COLO668 (cell line): ENCODE data around the gene PDLIM4.

Source experiments
- DNase-seq: peaks from one replicate; lab custom pipeline; 2025; ENCODE audit not compliant: unreplicated experiment; lab: John Stamatoyannopoulos, UW

PDLIM4 gene

GRCh38 chr5:132303589-132303988, 46.1 kb downstream of the PDLIM4 start:
- DNase-seq = no peak

- DNase-seq = no peak
These were observed 47.9 kb downstream of the PDLIM4 start for GRCh38 chr5:132305420-132305819.

- no peak for DNase-seq
These were observed 51.2 kb downstream of the PDLIM4 start for GRCh38 chr5:132308701-132309100.

- DNase-seq = no peak
These were observed 52.2 kb downstream of the PDLIM4 start for GRCh38 chr5:132309679-132310078.

- no peak for DNase-seq
These were observed 52.8 kb downstream of the PDLIM4 start for GRCh38 chr5:132310141-132310834.

- DNase-seq = no peak
These were observed 55.9 kb downstream of the PDLIM4 start for GRCh38 chr5:132313366-132313765.

- no peak for DNase-seq
These were observed 56.5 kb downstream of the PDLIM4 start for GRCh38 chr5:132313961-132314432.

GRCh38 chr5:132315529-132316067, 58.1 kb downstream of the PDLIM4 start:
- DNase-seq = no peak

- no peak for DNase-seq
These were observed 62.5 kb downstream of the PDLIM4 start for GRCh38 chr5:132319975-132320374.

GRCh38 chr5:132321109-132321721, 63.7 kb downstream of the PDLIM4 start:
- DNase-seq = no peak

GRCh38 chr5:132322266-132322665, 64.8 kb downstream of the PDLIM4 start:
- DNase-seq = no peak
